ENCODE measurements around the gene RTKN. TPM values are rescaled to one million over a fixed set of nuclear protein-coding genes. Genes with fewer than 3 reads are reported as not detected.
A peak's percentile ranks its signal among the peaks of the same experiment; 100 is the strongest.

The RTKN gene
- total RNA-seq, 1 donor from 2014 or later: 26.6 TPM

GRCh38 chr2:74384051-74384450 is 57.7 kb downstream of the RTKN start:
- Histone ChIP-seq H3K9ac (ENCODE audit: low read depth in 1 of 3, low read length in 3 of 3) (no peak overlapping the region), H3K27ac (ENCODE audit: low read depth, low read length) (no peak overlapping the region), H3K36me3 (ENCODE audit: control insufficient read depth in 3 of 3, insufficient read depth in 3 of 3, low read length in 3 of 3) (no peaks in the 10 kb centered on the region), H3K27me3 (ENCODE audit: control insufficient read depth in 3 of 3, insufficient read depth in 3 of 3, low read length in 3 of 3) (no peaks in the 10 kb centered on the region), H3K9me3 (ENCODE audit: control insufficient read depth in 3 of 3, low read length in 3 of 3) (no peaks in the 10 kb centered on the region), H3K4me1 (ENCODE audit: control insufficient read depth in 3 of 3, insufficient read depth in 3 of 3, low read length in 3 of 3) (peaks cover 42 to 73% (median 46%) of the 10 kb centered on the region in 3 donors), H3K4me3 (ENCODE audit: low read length in 3 of 3) (no peak overlapping the region)

- Histone ChIP-seq H3K36me3 (ENCODE audit: control insufficient read depth in 3 of 3, insufficient read depth in 3 of 3, low read length in 3 of 3) (peaks cover 0 to 2% (median 0%) of the 10 kb centered on the region in 3 donors), H3K27ac (ENCODE audit: low read depth, low read length) (no peak overlapping the region), H3K27me3 (ENCODE audit: control insufficient read depth in 3 of 3, insufficient read depth in 3 of 3, low read length in 3 of 3) (no peaks in the 10 kb centered on the region), H3K9me3 (ENCODE audit: control insufficient read depth in 3 of 3, low read length in 3 of 3) (no peaks in the 10 kb centered on the region), H3K4me1 (ENCODE audit: control insufficient read depth in 3 of 3, insufficient read depth in 3 of 3, low read length in 3 of 3) (peaks cover 37 to 65% (median 41%) of the 10 kb centered on the region in 3 donors), H3K4me3 (ENCODE audit: low read length in 3 of 3) (no peak overlapping the region), H3K9ac (ENCODE audit: low read depth in 1 of 3, low read length in 3 of 3) (no peak overlapping the region)
Observed at GRCh38 chr2:74383254-74383653, 58.5 kb downstream of the RTKN start.

GRCh38 chr2:74381751-74382150 is 60.0 kb downstream of the RTKN start:
- Histone ChIP-seq H3K9ac (ENCODE audit: low read depth in 1 of 3, low read length in 3 of 3) (peak overlapping the region in 1 of 3 donors; percentile 28), H3K9me3 (ENCODE audit: control insufficient read depth in 3 of 3, low read length in 3 of 3) (no peaks in the 10 kb centered on the region), H3K4me1 (ENCODE audit: control insufficient read depth in 3 of 3, insufficient read depth in 3 of 3, low read length in 3 of 3) (peaks cover 32 to 50% (median 32%) of the 10 kb centered on the region in 3 donors), H3K27ac (ENCODE audit: low read depth, low read length) (no peak overlapping the region), H3K36me3 (ENCODE audit: control insufficient read depth in 3 of 3, insufficient read depth in 3 of 3, low read length in 3 of 3) (peaks cover 11 to 15% (median 13%) of the 10 kb centered on the region in 3 donors), H3K27me3 (ENCODE audit: control insufficient read depth in 3 of 3, insufficient read depth in 3 of 3, low read length in 3 of 3) (no peaks in the 10 kb centered on the region), H3K4me3 (ENCODE audit: low read length in 3 of 3) (no peak overlapping the region)

GRCh38 chr2:74379851-74380789 is 61.6 kb downstream of the RTKN start, which contains the start of gene DCTN1:
Gene DCTN1 (minus strand): TSS chr2:74380311. CDS start chr2:74380037, 274 bp downstream.
- no peaks in the 10 kb centered on the region for H3K9me3 ChIP-seq (ENCODE audit: control insufficient read depth in 3 of 3, low read length in 3 of 3)
- H3K4me1 ChIP-seq (ENCODE audit: control insufficient read depth in 3 of 3, insufficient read depth in 3 of 3, low read length in 3 of 3): peaks cover 32 to 49% (median 32%) of the 10 kb centered on the region in 3 donors
- peak within 1 kb of the TSS; percentile 36 to 79 (median 73) for H3K9ac ChIP-seq (ENCODE audit: low read depth in 1 of 3, low read length in 3 of 3)
- H3K27me3 ChIP-seq (ENCODE audit: control insufficient read depth in 3 of 3, insufficient read depth in 3 of 3, low read length in 3 of 3): no peaks in the 10 kb centered on the region
- H3K27ac ChIP-seq (ENCODE audit: low read depth, low read length): no peak within 1 kb of the TSS
- peaks cover 17 to 25% (median 23%) of the 10 kb centered on the region in 3 donors for H3K36me3 ChIP-seq (ENCODE audit: control insufficient read depth in 3 of 3, insufficient read depth in 3 of 3, low read length in 3 of 3)
- peak within 1 kb of the TSS; percentile 51 to 72 (median 64) for H3K4me3 ChIP-seq (ENCODE audit: low read length in 3 of 3)

- Histone ChIP-seq H3K4me1 (ENCODE audit: control insufficient read depth in 3 of 3, insufficient read depth in 3 of 3, low read length in 3 of 3) (peaks cover 30 to 45% (median 33%) of the 10 kb centered on the region in 3 donors), H3K36me3 (ENCODE audit: control insufficient read depth in 3 of 3, insufficient read depth in 3 of 3, low read length in 3 of 3) (peaks cover 21 to 26% (median 23%) of the 10 kb centered on the region in 3 donors), H3K9me3 (ENCODE audit: control insufficient read depth in 3 of 3, low read length in 3 of 3) (no peaks in the 10 kb centered on the region), H3K9ac (ENCODE audit: low read depth in 1 of 3, low read length in 3 of 3) (no peak overlapping the region), H3K27ac (ENCODE audit: low read depth, low read length) (no peak overlapping the region), H3K4me3 (ENCODE audit: low read length in 3 of 3) (no peak overlapping the region), H3K27me3 (ENCODE audit: control insufficient read depth in 3 of 3, insufficient read depth in 3 of 3, low read length in 3 of 3) (no peaks in the 10 kb centered on the region)
Observed at GRCh38 chr2:74378007-74378406, 63.7 kb downstream of the RTKN start.

GRCh38 chr2:74375838-74376237 is 65.9 kb downstream of the RTKN start:
- Histone ChIP-seq H3K4me3 (ENCODE audit: low read length in 3 of 3) (no peak overlapping the region), H3K9me3 (ENCODE audit: control insufficient read depth in 3 of 3, low read length in 3 of 3) (no peaks in the 10 kb centered on the region), H3K36me3 (ENCODE audit: control insufficient read depth in 3 of 3, insufficient read depth in 3 of 3, low read length in 3 of 3) (peaks cover 34 to 41% (median 37%) of the 10 kb centered on the region in 3 donors), H3K27me3 (ENCODE audit: control insufficient read depth in 3 of 3, insufficient read depth in 3 of 3, low read length in 3 of 3) (no peaks in the 10 kb centered on the region), H3K9ac (ENCODE audit: low read depth in 1 of 3, low read length in 3 of 3) (no peak overlapping the region), H3K27ac (ENCODE audit: low read depth, low read length) (no peak overlapping the region), H3K4me1 (ENCODE audit: control insufficient read depth in 3 of 3, insufficient read depth in 3 of 3, low read length in 3 of 3) (peaks cover 26 to 31% (median 28%) of the 10 kb centered on the region in 3 donors)

Other genes starting within 250 kb of the RTKN start
- gene MTHFD2, start 243.3 kb downstream of the RTKN start, total RNA-seq: 28.2 TPM
- gene SLC4A5, start 98.5 kb downstream of the RTKN start, total RNA-seq: 2.6 TPM
- 73.6 TPM for gene DCTN1, start 61.6 kb downstream of the RTKN start, total RNA-seq
- 0.52 TPM for gene C2orf81, start 20.3 kb downstream of the RTKN start, total RNA-seq
- gene WDR54, start 20.2 kb downstream of the RTKN start, total RNA-seq: 5.7 TPM
- gene INO80B, start 13.2 kb upstream of the RTKN start, total RNA-seq: 12.5 TPM
- 27.1 TPM for gene WBP1, start 16.5 kb upstream of the RTKN start, total RNA-seq
- 35.0 TPM for gene MOGS, start 23.4 kb upstream of the RTKN start, total RNA-seq
- 25.1 TPM for gene MRPL53, start 30.7 kb upstream of the RTKN start, total RNA-seq
- gene CCDC142, start 41.1 kb upstream of the RTKN start, total RNA-seq: 30.3 TPM
- 4.2 TPM for gene TTC31, start 41.1 kb upstream of the RTKN start, total RNA-seq
- not detected for gene LBX2, start 57.7 kb upstream of the RTKN start, total RNA-seq
- gene PCGF1, start 65.8 kb upstream of the RTKN start, total RNA-seq: 6.8 TPM
- gene TLX2, start 72.5 kb upstream of the RTKN start, total RNA-seq: not detected
- gene DQX1, start 84.3 kb upstream of the RTKN start, total RNA-seq: not detected
- 57.4 TPM for gene AUP1, start 87.8 kb upstream of the RTKN start, total RNA-seq
- gene HTRA2, start 88.0 kb upstream of the RTKN start, total RNA-seq: 42.3 TPM
- 8.4 TPM for gene LOXL3, start 112.0 kb upstream of the RTKN start, total RNA-seq
- 12.0 TPM for gene DOK1, start 112.8 kb upstream of the RTKN start, total RNA-seq
- not detected for gene M1AP, start 206.4 kb upstream of the RTKN start, total RNA-seq
- 1.6 TPM for gene SEMA4F, start 212.3 kb upstream of the RTKN start, total RNA-seq

Data from skeletal muscle tissue (tissue), 4 donors.